Diencephalon (tissue), 1 donor: ENCODE results near the gene RNF220. TPM values are rescaled to one million over a fixed set of nuclear protein-coding genes. Genes with fewer than 3 reads are reported as not detected.

Experiments used
- small RNA-seq: library from RNA; depleted of rRNA; stranded (forward); fragments of <200 nt; gene quantifications from one replicate; pipeline ENCODE3, GENCODE V24; 2014
- total RNA-seq: library from RNA; depleted of rRNA; stranded (reverse); fragments of >200 nt; gene quantifications from one replicate; pipeline ENCODE4 v1.2.3, GENCODE V29; 2014

Gene RNF220
- 66.7 TPM for total RNA-seq

GRCh38 chr1:44405031-44405797 is at the start of gene RNF220:
RNF220 (plus strand) TSS chr1:44405255.

GRCh38 chr1:44674113-44675000 is 269.3 kb downstream of the RNF220 start, which contains the start of the genes ARMH1 and TMEM53:
ARMH1 (plus strand) TSS chr1:44674714; CDS start chr1:44689698, 14,984 bp downstream.
TMEM53 (minus strand) TSS chr1:44674481; CDS start chr1:44674391, 90 bp downstream.

Small RNA genes within 50 kb of the gene (small RNA-seq; reads per million reads assigned to genes)
- not detected for gene MIR5584
- gene RNU6-369P, result not detected

Other genes starting within 250 kb of the RNF220 start
- 42.0 TPM for gene DMAP1, start 191.8 kb upstream of the RNF220 start, total RNA-seq
- 94.3 TPM for gene ERI3, start 50.0 kb upstream of the RNF220 start, total RNA-seq